ENCODE measurements around the gene NOP58. TPM values are rescaled to one million over a fixed set of nuclear protein-coding genes. Genes with fewer than 3 reads are reported as not detected.

The NOP58 gene
- total and polyA plus RNA-seq, 2 of the 4 experiments (the other 2 are of a cell fraction), result 45.3 to 54.0 TPM

- H3K4me2 ChIP-seq (ENCODE audit: low read depth, low read length), result no peak overlapping the region
- H3K9me1 ChIP-seq (ENCODE audit: insufficient read depth, low read length), result no peaks in the 10 kb centered on the region
- H3K23ac ChIP-seq (ENCODE audit: low read depth, low read length), result no peak overlapping the region
- H2BK5ac ChIP-seq (ENCODE audit: low read depth, low read length, poor library complexity, severe bottlenecking), result no peak overlapping the region
- no peak overlapping the region for H3K4ac ChIP-seq (ENCODE audit: low read depth, low read length)
- H3K27me3 ChIP-seq (ENCODE audit: control insufficient read depth, insufficient read depth, low read length), result no peaks in the 10 kb centered on the region
- H2AK9ac ChIP-seq (replicated peaks; ENCODE audit: low read depth, low read length, poor library complexity), result no peak overlapping the region
- CTCF ChIA-PET, result no interaction called here
- no peak overlapping the region for H2AK5ac ChIP-seq (ENCODE audit: low read depth, low read length)
- H2BK15ac ChIP-seq (ENCODE audit: low read depth, low read length), result no peak overlapping the region
- no peak for DNase-seq
- no peak for ATAC-seq (ENCODE audit: low read depth)
- H3K4me3 ChIP-seq (ENCODE audit: insufficient read depth, low read depth, low read length), result no peak overlapping the region
- intact Hi-C loops (cut with micrococcal nuclease), result no loop called here
- H4K20me1 ChIP-seq (ENCODE audit: insufficient read depth, low read length), result no peaks in the 10 kb centered on the region
- no TSS peak for BruUV-seq (replicated peaks)
- H3K18ac ChIP-seq (ENCODE audit: low read depth, low read length), result no peak overlapping the region
- no CpG with 5 or more reads among the region's 3 CpGs for WGBS, 2 experiments (ENCODE audit: extremely low coverage in 2 of 2, insufficient read length in 1 of 2)
- H4K8ac ChIP-seq (ENCODE audit: low read depth in 2 of 2, low read length in 2 of 2), result no peak overlapping the region
- H2BK120ac ChIP-seq (ENCODE audit: low read depth, low read length), result no peak overlapping the region
- no peak for TF ChIP-seq SMC3 (IDR thresholded peaks at IDR 0.05; ENCODE audit: low read depth, low read length)
- TF ChIP-seq CEBPB (IDR thresholded peaks at IDR 0.05; ENCODE audit: low read depth, low read length), result no peak
- TF ChIP-seq CTCF (conservative IDR thresholded peaks at IDR 0.05; ENCODE audit: low read depth, low read length), result no peak
- no peak for TF ChIP-seq RFX5 (IDR thresholded peaks at IDR 0.05; ENCODE audit: low read depth, low read length)
- TF ChIP-seq MXI1 (IDR thresholded peaks at IDR 0.05; ENCODE audit: borderline replicate concordance, low read depth, low read length), result no peak
- TF ChIP-seq MAZ (IDR thresholded peaks at IDR 0.05; ENCODE audit: borderline replicate concordance, low read depth, low read length), result no peak
- no peak for TF ChIP-seq ELK1 (IDR thresholded peaks at IDR 0.05; ENCODE audit: borderline replicate concordance, low read depth, low read length)
- no peak for TF ChIP-seq POLR2A (IDR thresholded peaks at IDR 0.05; ENCODE audit: low read depth, low read length)
- TF ChIP-seq FOS (IDR thresholded peaks at IDR 0.05; ENCODE audit: low read depth, low read length), result no peak
- TF ChIP-seq NFE2L2 (IDR thresholded peaks at IDR 0.05; ENCODE audit: low read depth, low read length), result no peak
- no peak for TF ChIP-seq RAD21 (IDR thresholded peaks at IDR 0.05; ENCODE audit: low read length)
- TF ChIP-seq CHD1 (IDR thresholded peaks at IDR 0.05; ENCODE audit: low read depth, low read length), result no peak
- no peak for TF ChIP-seq MAFK (IDR thresholded peaks at IDR 0.05; ENCODE audit: low read depth, low read length)
- no peak for TF ChIP-seq USF2 (IDR thresholded peaks at IDR 0.05; ENCODE audit: low read depth, low read length)
- no peak for TF ChIP-seq RCOR1 (IDR thresholded peaks at IDR 0.05; ENCODE audit: insufficient replicate concordance, low read length)
- no peak for TF ChIP-seq BHLHE40 (IDR thresholded peaks at IDR 0.05; ENCODE audit: low read depth, low read length)
- H4K91ac ChIP-seq (ENCODE audit: insufficient read depth, low read depth, low read length), result no peak overlapping the region
- H3K9ac ChIP-seq (ENCODE audit: low read depth, low read length), result no peak overlapping the region
- dilution Hi-C loops (cut with HindIII; ENCODE audit: low sequenced_read_pairs, unreplicated experiment), result no loop called here
- H3K27ac ChIP-seq (ENCODE audit: insufficient read depth, low read length), result no peak overlapping the region
- H3K79me1 ChIP-seq (ENCODE audit: low read depth in 1 of 2, low read length in 2 of 2), result peaks cover 3 to 7% of the 10 kb centered on the region in 2 experiments; a peak in 2 of 4 replicates
- in situ Hi-C loops (cut with MboI; ENCODE audit: low sequenced_read_pairs), result no loop called here
- peaks cover 30% of the 10 kb centered on the region for H3K36me3 ChIP-seq (ENCODE audit: control insufficient read depth, insufficient read depth, low read length)
- no peak overlapping the region for H2AFZ ChIP-seq (replicated peaks; ENCODE audit: low read length, poor library complexity)
- H3K4me1 ChIP-seq (ENCODE audit: control insufficient read depth, insufficient read depth, low read length), result 0 out of 2 replicates have a peak, but pooled peaks cover 1% of the 10 kb centered on the region
- no peak overlapping the region for H4K5ac ChIP-seq (ENCODE audit: low read depth, low read length)
- POLR2A ChIA-PET (ENCODE audit: unreplicated experiment), result no interaction called here
- H2BK20ac ChIP-seq (ENCODE audit: low read depth, low read length), result no peak overlapping the region
- H3K9me3 ChIP-seq (ENCODE audit: control insufficient read depth, insufficient read depth, low read length), result no peaks in the 10 kb centered on the region
- H3K14ac ChIP-seq (replicated peaks; ENCODE audit: low read depth, low read length), result no peak overlapping the region
- no peak overlapping the region for H3K56ac ChIP-seq (ENCODE audit: extremely low read depth, insufficient read depth, low read length)
Observed at GRCh38 chr2:202307690-202308089, 42.1 kb downstream of the NOP58 start.

All from IMR-90 (cell line).